ENCODE results near the gene STXBP2.

DNA sequence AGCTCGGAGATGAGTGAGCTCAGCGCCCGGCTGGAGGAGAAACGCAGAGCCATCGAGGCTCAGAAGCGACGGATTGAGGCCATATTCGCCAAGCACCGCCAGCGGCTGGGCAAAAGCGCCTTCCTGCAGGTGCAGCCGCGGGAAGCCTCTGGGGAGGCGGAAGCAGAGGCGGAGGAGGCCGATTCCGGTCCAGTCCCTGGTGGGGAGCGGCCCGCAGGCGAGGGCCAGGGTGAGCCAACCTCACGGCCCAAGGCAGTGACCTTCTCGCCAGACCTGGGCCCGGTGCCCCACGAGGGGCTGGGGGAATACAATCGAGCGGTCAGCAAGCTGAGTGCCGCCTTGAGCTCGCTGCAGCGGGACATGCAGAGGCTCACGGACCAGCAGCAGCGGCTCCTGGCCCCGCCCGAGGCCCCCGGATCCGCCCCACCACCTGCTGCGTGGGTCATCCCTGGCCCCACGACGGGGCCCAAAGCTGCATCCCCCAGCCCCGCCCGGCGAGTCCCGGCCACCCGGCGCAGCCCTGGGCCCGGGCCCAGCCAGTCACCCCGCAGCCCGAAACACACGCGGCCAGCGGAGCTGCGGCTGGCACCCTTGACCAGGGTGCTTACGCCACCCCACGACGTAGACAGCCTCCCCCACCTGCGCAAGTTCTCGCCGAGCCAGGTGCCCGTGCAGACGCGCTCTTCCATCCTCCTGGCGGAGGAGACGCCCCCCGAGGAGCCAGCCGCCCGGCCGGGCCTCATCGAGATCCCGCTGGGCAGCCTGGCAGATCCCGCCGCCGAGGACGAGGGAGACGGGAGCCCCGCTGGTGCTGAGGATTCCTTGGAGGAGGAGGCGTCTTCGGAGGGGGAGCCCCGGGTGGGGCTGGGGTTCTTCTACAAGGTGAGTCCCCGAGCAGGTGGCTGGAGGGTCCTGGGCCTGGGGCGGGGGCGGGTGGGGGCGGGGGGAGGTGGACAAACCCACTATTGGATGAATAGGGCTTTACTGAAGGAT, 24.3 kb upstream of the STXBP2 start:
- TF ChIP-seq, protein P1, sequence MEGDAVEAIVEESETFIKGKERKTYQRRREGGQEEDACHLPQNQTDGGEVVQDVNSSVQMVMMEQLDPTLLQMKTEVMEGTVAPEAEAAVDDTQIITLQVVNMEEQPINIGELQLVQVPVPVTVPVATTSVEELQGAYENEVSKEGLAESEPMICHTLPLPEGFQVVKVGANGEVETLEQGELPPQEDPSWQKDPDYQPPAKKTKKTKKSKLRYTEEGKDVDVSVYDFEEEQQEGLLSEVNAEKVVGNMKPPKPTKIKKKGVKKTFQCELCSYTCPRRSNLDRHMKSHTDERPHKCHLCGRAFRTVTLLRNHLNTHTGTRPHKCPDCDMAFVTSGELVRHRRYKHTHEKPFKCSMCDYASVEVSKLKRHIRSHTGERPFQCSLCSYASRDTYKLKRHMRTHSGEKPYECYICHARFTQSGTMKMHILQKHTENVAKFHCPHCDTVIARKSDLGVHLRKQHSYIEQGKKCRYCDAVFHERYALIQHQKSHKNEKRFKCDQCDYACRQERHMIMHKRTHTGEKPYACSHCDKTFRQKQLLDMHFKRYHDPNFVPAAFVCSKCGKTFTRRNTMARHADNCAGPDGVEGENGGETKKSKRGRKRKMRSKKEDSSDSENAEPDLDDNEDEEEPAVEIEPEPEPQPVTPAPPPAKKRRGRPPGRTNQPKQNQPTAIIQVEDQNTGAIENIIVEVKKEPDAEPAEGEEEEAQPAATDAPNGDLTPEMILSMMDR (IDR thresholded peaks at IDR 0.05) = no peak
- no peak for TF ChIP-seq POLR2A (IDR thresholded peaks at IDR 0.05)

Data from esophagus squamous epithelium (tissue), 4 donors.